Activated B cell treated with CpG ODN at 0.5 μM for 24 hours (primary cell): ENCODE data around the gene TRUB2. TPM values are rescaled to one million over a fixed set of nuclear protein-coding genes. Genes with fewer than 3 reads are reported as not detected.

Experiments used
- total RNA-seq: library from RNA; stranded (reverse); gene quantifications from 2 replicates; pipeline ENCODE4 v1.2.3, GENCODE V29; 2022

Gene TRUB2
- total RNA-seq, 1 donor from 2014 or later = 32.6 TPM

Other genes with a start within 250 kb of the TRUB2 start
- gene PTGES2, start 194.7 kb downstream of the TRUB2 start, total RNA-seq = 86.7 and 89.2 TPM in 2 replicates
- not detected in 2 replicates for gene LCN2, start 173.0 kb downstream of the TRUB2 start, total RNA-seq
- gene BBLN, start 162.2 kb downstream of the TRUB2 start, total RNA-seq = 47.7 and 53.6 TPM in 2 replicates
- 142 and 160 TPM in 2 replicates for gene CIZ1, start 130.9 kb downstream of the TRUB2 start, total RNA-seq
- 0.81 and 0.86 TPM in 2 replicates for gene DNM1, start 119.1 kb downstream of the TRUB2 start, total RNA-seq
- 46.0 and 53.5 TPM in 2 replicates for gene GOLGA2, start 46.4 kb downstream of the TRUB2 start, total RNA-seq
- gene SWI5, start 46.2 kb downstream of the TRUB2 start, total RNA-seq = 7.2 and 10.4 TPM in 2 replicates
- gene COQ4, start 392 bp upstream of the TRUB2 start, total RNA-seq = 36.2 and 45.6 TPM in 2 replicates
- 13.6 and 14.4 TPM in 2 replicates for gene SLC27A4, start 18.1 kb upstream of the TRUB2 start, total RNA-seq
- 55.8 and 65.1 TPM in 2 replicates for gene URM1, start 48.9 kb upstream of the TRUB2 start, total RNA-seq
- gene CERCAM, start 98.4 kb upstream of the TRUB2 start, total RNA-seq = 1.7 TPM in 2 replicates
- 41.2 and 45.7 TPM in 2 replicates for gene ODF2, start 133.6 kb upstream of the TRUB2 start, total RNA-seq
- 28.8 and 31.8 TPM in 2 replicates for gene GLE1, start 182.3 kb upstream of the TRUB2 start, total RNA-seq
- 208 and 237 TPM in 2 replicates for gene SPTAN1, start 230.1 kb upstream of the TRUB2 start, total RNA-seq